ENCODE measurements around the gene RECK.

RECK gene

DNA sequence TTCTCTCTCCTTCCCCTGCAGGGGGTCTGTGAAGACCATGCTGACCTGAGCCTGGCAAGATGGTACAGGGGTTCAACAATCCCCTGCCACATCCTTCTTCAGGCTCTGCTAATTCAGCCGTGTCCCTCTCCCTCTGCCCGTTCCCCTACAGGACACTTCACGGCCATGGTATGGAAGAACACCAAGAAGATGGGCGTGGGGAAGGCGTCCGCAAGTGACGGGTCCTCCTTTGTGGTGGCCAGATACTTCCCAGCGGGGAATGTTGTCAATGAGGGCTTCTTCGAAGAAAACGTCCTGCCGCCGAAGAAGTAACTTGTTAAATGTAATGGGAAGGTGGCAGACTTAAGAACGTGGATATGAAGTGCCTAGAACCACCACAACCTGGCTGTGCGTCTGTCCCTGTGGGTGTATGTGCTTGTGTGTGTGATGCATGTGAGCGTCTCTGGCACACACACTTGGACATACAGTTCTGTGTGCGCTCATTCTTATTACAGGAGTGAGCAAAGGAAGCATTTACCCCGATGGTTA, 125.6 kb downstream of the RECK start:
- no peak for DNase-seq

- no peak for DNase-seq
Measured at GRCh38 chr9:36163049-36163785, 126.5 kb downstream of the RECK start.

DNA sequence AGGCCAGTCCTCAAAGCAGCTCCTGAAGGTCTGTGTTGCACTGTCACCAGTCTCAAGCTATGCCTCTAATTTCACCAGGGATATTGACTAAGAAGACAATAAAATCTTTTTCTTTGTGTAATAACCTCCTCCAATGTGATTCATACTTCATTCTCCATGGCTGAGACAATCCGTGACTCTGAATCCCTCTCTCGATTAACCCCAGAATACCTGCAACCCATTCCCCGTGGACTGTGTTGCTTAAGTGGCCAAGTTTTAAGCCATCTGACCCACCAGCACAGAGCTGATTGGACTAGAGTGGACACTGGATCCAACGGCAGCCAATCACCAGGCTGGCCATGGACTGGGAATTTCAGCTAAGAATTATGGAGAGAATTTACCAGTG, 127.1 kb downstream of the RECK start:
- DNase-seq: no peak

GRCh38 chr9:36164372-36164771, 127.7 kb downstream of the RECK start:
- no peak for DNase-seq

- no peak for DNase-seq
Measured at GRCh38 chr9:36164989-36165388, 128.3 kb downstream of the RECK start.

DNA sequence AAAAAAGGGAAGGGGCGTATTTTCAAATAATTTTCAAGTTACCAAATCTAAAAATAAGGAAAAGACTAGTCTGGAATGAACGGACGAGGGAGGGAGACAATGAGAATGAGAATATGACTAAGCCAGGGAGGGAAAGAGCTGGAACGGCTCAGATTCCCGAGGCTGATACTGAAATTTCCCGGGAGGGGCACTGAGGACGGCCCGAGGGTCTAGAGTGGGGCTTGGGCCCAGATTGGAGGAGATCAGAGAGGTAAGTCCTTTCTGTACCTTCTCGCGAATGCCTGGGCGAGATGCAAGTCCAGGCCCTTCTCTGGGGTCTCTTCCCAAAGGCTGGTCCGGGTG, 129.1 kb downstream of the RECK start:
- DNase-seq: no peak

DNA sequence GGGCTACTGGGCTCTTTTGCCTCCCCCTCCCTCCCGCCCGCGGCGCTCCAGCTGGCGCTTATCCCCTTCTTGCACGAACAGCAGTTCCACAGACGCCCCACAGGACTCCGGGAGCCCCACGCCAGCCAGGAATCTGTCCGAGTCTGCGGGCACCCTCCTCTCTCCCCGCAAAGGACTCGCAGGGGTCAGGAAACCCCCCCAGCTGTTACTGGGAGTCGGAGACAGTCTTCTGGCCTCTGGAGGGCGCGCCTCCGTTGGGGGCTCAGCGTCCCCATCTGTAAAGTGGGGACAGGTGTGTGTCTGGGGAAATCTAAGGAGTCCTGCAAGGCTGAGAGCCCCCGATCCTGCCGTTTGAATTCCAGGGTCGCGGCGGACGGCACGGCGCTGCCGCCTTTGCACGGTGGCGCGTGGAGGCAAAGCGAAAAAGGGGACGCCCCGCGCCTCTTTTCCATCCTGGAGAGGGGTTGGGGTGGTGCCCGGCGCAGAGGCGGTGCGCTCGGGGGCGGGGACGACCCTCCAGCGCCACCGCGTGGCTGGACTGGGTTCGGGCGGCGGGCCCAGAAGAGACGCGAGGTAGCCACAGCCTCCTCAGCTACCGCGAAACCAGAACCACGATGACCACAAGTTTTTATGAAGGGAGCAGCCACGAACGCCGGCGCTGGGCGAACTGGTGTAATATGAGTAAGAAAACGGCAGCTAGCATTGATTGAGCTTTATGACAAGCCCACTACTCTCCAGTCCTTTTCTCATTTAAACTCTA, 129.6 kb downstream of the RECK start:
- peak; percentile 91 for DNase-seq

GRCh38 chr9:36169166-36169565, 132.5 kb downstream of the RECK start, which contains the start of gene CCIN:
TSS of gene CCIN (plus strand) at chr9:36169388. CDS start at chr9:36169503, 115 bp downstream.
- no peak for DNase-seq

- DNase-seq: no peak
Measured at GRCh38 chr9:36169708-36170107, 133.0 kb downstream of the RECK start.

DNA sequence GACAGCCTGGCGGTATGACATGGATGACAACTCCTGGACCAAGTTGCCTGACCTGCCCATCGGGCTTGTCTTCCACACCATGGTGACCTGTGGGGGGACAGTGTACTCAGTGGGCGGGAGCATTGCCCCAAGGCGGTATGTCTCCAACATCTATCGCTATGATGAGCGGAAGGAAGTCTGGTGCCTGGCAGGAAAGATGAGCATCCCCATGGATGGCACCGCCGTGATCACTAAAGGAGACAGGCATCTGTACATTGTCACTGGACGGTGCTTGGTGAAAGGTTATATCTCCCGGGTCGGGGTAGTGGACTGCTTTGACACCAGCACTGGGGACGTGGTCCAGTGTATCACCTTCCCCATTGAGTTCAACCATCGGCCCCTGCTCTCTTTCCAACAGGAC, 133.8 kb downstream of the RECK start:
- DNase-seq: no peak

DNA sequence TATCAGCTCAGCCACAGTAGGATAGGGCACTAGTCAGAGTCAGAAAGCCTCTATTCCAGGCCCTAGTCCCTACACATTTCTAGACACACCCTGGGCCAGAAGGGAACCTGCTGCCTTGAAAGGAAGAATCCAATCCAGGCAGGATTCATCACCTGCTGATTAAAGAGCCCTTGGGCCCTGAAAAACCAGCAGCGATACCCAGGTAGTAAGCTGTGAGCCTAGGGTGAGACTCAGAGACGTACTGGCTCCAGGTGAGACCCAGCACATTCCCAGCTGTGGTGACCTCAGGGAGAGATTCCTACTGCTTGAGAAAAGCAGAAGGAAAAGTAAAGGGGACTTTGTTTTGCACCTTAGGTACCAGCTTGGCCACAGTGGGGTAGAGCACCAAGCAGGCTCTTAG, 137.1 kb downstream of the RECK start:
- no peak for DNase-seq

Data from stimulated activated CD8-positive, alpha-beta memory T cell treated with anti-CD3 and anti-CD28 coated beads, Interleukin-4, amount 100 ng/mL, for 48 hours (primary cell).